Peyer's patch (tissue), 4 donors: ENCODE results near the gene GPSM1.

ENCODE experiments used
- POLR2A ChIP-seq, 2 donors: fragments of 450-650 bp; IDR thresholded peaks; one replicate each; pipeline ENCODE4 v1.5.1; 2017; ENCODE audit warnings: antibody characterized with exemption in 2 of 2, mild to moderate bottlenecking in 2 of 2, moderate library complexity in 2 of 2
- TF ChIP-seq, protein P1 (sequence below), 6 experiments: fragments of 450-650 bp in 4 of 6; fragments of 200-600 bp in 2 of 6; sonication (generic) in 1 of 6; IDR thresholded peaks; one replicate each; pipeline ENCODE4 v1.5.1; 2017 to 2019; ENCODE audit warnings: antibody characterized with exemption in 6 of 6, mild to moderate bottlenecking in 3 of 6, moderate library complexity in 1 of 6

GRCh38 chr9:136278894-136279293, 48.4 kb upstream of the GPSM1 start:
- TF ChIP-seq POLR2A (IDR thresholded peaks at IDR 0.05) = no peak
- TF ChIP-seq, protein P1, sequence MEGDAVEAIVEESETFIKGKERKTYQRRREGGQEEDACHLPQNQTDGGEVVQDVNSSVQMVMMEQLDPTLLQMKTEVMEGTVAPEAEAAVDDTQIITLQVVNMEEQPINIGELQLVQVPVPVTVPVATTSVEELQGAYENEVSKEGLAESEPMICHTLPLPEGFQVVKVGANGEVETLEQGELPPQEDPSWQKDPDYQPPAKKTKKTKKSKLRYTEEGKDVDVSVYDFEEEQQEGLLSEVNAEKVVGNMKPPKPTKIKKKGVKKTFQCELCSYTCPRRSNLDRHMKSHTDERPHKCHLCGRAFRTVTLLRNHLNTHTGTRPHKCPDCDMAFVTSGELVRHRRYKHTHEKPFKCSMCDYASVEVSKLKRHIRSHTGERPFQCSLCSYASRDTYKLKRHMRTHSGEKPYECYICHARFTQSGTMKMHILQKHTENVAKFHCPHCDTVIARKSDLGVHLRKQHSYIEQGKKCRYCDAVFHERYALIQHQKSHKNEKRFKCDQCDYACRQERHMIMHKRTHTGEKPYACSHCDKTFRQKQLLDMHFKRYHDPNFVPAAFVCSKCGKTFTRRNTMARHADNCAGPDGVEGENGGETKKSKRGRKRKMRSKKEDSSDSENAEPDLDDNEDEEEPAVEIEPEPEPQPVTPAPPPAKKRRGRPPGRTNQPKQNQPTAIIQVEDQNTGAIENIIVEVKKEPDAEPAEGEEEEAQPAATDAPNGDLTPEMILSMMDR (IDR thresholded peaks at IDR 0.05) = no peak
